Measurements from ENCODE around the gene BCAR1.
A peak's percentile ranks its signal among the peaks of the same experiment; 100 is the strongest.

Gene BCAR1

GRCh38 chr16:75251280-75252048 is at the start of gene BCAR1:
TSS of gene BCAR1 (minus strand) at chr16:75251624. CDS start at chr16:75251482, 142 bp downstream.
- TF ChIP-seq JUND (IDR thresholded peaks at IDR 0.05; ENCODE audit: low read depth) = no peak
- peak; percentile 89 to 97 for DNase-seq (ENCODE audit: low read depth in 1 of 2, low spot score in 1 of 2)
- in situ Hi-C loops (cut with HindIII; ENCODE audit: low pct_unique_long_range_greater_than_20kb, low sequenced_read_pairs) = no loop called here

- in situ Hi-C loops (cut with HindIII; ENCODE audit: low pct_unique_long_range_greater_than_20kb, low sequenced_read_pairs) = no loop called here
- TF ChIP-seq JUND (IDR thresholded peaks at IDR 0.05; ENCODE audit: low read depth) = no peak
- no peak for DNase-seq (ENCODE audit: low read depth in 1 of 2, low spot score in 1 of 2)
Measured at GRCh38 chr16:75298267-75298666, 46.8 kb upstream of the BCAR1 start.

GRCh38 chr16:75296606-75297005 is 45.2 kb upstream of the BCAR1 start:
- no peak for DNase-seq (ENCODE audit: low read depth in 1 of 2, low spot score in 1 of 2)
- in situ Hi-C loops (cut with HindIII; ENCODE audit: low pct_unique_long_range_greater_than_20kb, low sequenced_read_pairs) = no loop called here
- TF ChIP-seq JUND (IDR thresholded peaks at IDR 0.05; ENCODE audit: low read depth) = no peak

- no peak for TF ChIP-seq JUND (IDR thresholded peaks at IDR 0.05; ENCODE audit: low read depth)
- no peak for DNase-seq (ENCODE audit: low read depth in 1 of 2, low spot score in 1 of 2)
- in situ Hi-C loops (cut with HindIII; ENCODE audit: low pct_unique_long_range_greater_than_20kb, low sequenced_read_pairs) = no loop called here
Measured at GRCh38 chr16:75294773-75295459, 43.5 kb upstream of the BCAR1 start.

GRCh38 chr16:75293772-75294171 is 42.3 kb upstream of the BCAR1 start:
- TF ChIP-seq JUND (IDR thresholded peaks at IDR 0.05; ENCODE audit: low read depth) = no peak
- DNase-seq (ENCODE audit: low read depth in 1 of 2, low spot score in 1 of 2) = no peak
- in situ Hi-C loops (cut with HindIII; ENCODE audit: low pct_unique_long_range_greater_than_20kb, low sequenced_read_pairs) = no loop called here

GRCh38 chr16:75293173-75293572 is 41.7 kb upstream of the BCAR1 start:
- no peak for DNase-seq (ENCODE audit: low read depth in 1 of 2, low spot score in 1 of 2)
- no peak for TF ChIP-seq JUND (IDR thresholded peaks at IDR 0.05; ENCODE audit: low read depth)
- in situ Hi-C loops (cut with HindIII; ENCODE audit: low pct_unique_long_range_greater_than_20kb, low sequenced_read_pairs) = no loop called here

- DNase-seq (ENCODE audit: low read depth in 1 of 2, low spot score in 1 of 2) = no peak
- no peak for TF ChIP-seq JUND (IDR thresholded peaks at IDR 0.05; ENCODE audit: low read depth)
Measured at GRCh38 chr16:75292691-75293090, 41.3 kb upstream of the BCAR1 start.

GRCh38 chr16:75289189-75289588 is 37.8 kb upstream of the BCAR1 start:
- in situ Hi-C loops (cut with HindIII; ENCODE audit: low pct_unique_long_range_greater_than_20kb, low sequenced_read_pairs) = no loop called here
- DNase-seq (ENCODE audit: low read depth in 1 of 2, low spot score in 1 of 2) = no peak
- TF ChIP-seq JUND (IDR thresholded peaks at IDR 0.05; ENCODE audit: low read depth) = no peak

More at GRCh38 chr16:75292691-75293090, 41.3 kb upstream of the BCAR1 start:
- in situ Hi-C loops (cut with HindIII; ENCODE audit: low pct_unique_long_range_greater_than_20kb, low sequenced_read_pairs) = no loop called here

GRCh38 chr16:75288596-75289120 is 37.2 kb upstream of the BCAR1 start:
- in situ Hi-C loops (cut with HindIII; ENCODE audit: low pct_unique_long_range_greater_than_20kb, low sequenced_read_pairs) = no loop called here
- no peak for DNase-seq (ENCODE audit: low read depth in 1 of 2, low spot score in 1 of 2)
- TF ChIP-seq JUND (IDR thresholded peaks at IDR 0.05; ENCODE audit: low read depth) = no peak

- in situ Hi-C loops (cut with HindIII; ENCODE audit: low pct_unique_long_range_greater_than_20kb, low sequenced_read_pairs) = no loop called here
- TF ChIP-seq JUND (IDR thresholded peaks at IDR 0.05; ENCODE audit: low read depth) = no peak
- DNase-seq (ENCODE audit: low read depth in 1 of 2, low spot score in 1 of 2) = no peak
Measured at GRCh38 chr16:75288181-75288580, 36.8 kb upstream of the BCAR1 start.

GRCh38 chr16:75287708-75288107 is 36.3 kb upstream of the BCAR1 start:
- TF ChIP-seq JUND (IDR thresholded peaks at IDR 0.05; ENCODE audit: low read depth) = no peak
- in situ Hi-C loops (cut with HindIII; ENCODE audit: low pct_unique_long_range_greater_than_20kb, low sequenced_read_pairs) = no loop called here
- DNase-seq (ENCODE audit: low read depth in 1 of 2, low spot score in 1 of 2) = peak in 1 of 2 experiments; percentile 26

GRCh38 chr16:75286389-75286788 is 35.0 kb upstream of the BCAR1 start:
- no peak for TF ChIP-seq JUND (IDR thresholded peaks at IDR 0.05; ENCODE audit: low read depth)
- DNase-seq (ENCODE audit: low read depth in 1 of 2, low spot score in 1 of 2) = no peak
- in situ Hi-C loops (cut with HindIII; ENCODE audit: low pct_unique_long_range_greater_than_20kb, low sequenced_read_pairs) = no loop called here

Measured in T47D (cell line).